Mesodermal cell (in vitro differentiated cells): ENCODE data around the gene G6PC3. TPM values are rescaled to one million over a fixed set of nuclear protein-coding genes. Genes with fewer than 3 reads are reported as not detected.
"Not testable (repeated sequence)": the region's sequence is repeated elsewhere in the genome, so short reads cannot be mapped to it uniquely, and the experiment has no call there.

Experiments
- H3K27ac ChIP-seq: 2 replicates; pipeline ENCODE4 v1.7.0; 2013; ENCODE audit warnings: mild to moderate bottlenecking, low read depth, low read length, moderate library complexity; ENCODE audit not compliant: severe bottlenecking
- H3K36me3 ChIP-seq: 2 replicates; pipeline ENCODE4 v1.7.1; 2013; ENCODE audit warnings: mild to moderate bottlenecking, low read length, moderate library complexity; ENCODE audit not compliant: control insufficient read depth, insufficient read depth
- H3K4me1 ChIP-seq: one replicate; pipeline ENCODE4 v1.7.1; 2013; ENCODE audit warnings: mild to moderate bottlenecking, low read length; ENCODE audit not compliant: insufficient read depth, control insufficient read depth, poor library complexity, severe bottlenecking
- H3K4me3 ChIP-seq: 2 replicates; pipeline ENCODE4 v1.7.0; 2013; ENCODE audit warnings: low read length, control low read depth, mild to moderate bottlenecking; ENCODE audit not compliant: insufficient read depth, poor library complexity, severe bottlenecking; ENCODE audit errors: extremely low read depth
- H3K9me3 ChIP-seq: 2 replicates; pipeline ENCODE4 v1.7.1; 2013; ENCODE audit warnings: mild to moderate bottlenecking, low read length, moderate library complexity; ENCODE audit not compliant: control insufficient read depth
- WGBS, 2 experiments: methylation state at CpG; one replicate each; pipeline ENCODE4 v1.1.5; 2013; ENCODE audit warnings: missing lambda C conversion rate in 2 of 2; ENCODE audit not compliant: insufficient coverage in 2 of 2; 5-methylcytosine and 5-hydroxymethylcytosine counted together
- polyA plus RNA-seq, 2 experiments: library from polyadenylated mRNA; stranded (reverse); fragments of 50-300 nt; gene quantifications; one replicate each; pipeline ENCODE4 v1.2.3, GENCODE V29; 2013

Gene G6PC3
- polyA plus RNA-seq (2013, experiment 1 of 2), result 113 TPM
- polyA plus RNA-seq (2013, experiment 2 of 2), result 95.1 TPM

- H3K9me3 ChIP-seq, result no peaks in the 10 kb centered on the region
- H3K27ac ChIP-seq, result peak within 1 kb of the TSS; percentile 97
- 0 to 1% methylated on average over 45 to 50 of the region's 53 CpGs for WGBS, 2 experiments
- H3K4me1 ChIP-seq, result peaks cover 4% of the 10 kb centered on the region
- H3K36me3 ChIP-seq, result peaks cover 27% of the 10 kb centered on the region
- peak within 1 kb of the TSS; percentile 64 for H3K4me3 ChIP-seq
These were observed at the start of gene G6PC3 for GRCh38 chr17:44070455-44071197. Gene G6PC3, plus strand, starts transcription at chr17:44070735. Its CDS starts 231 bp downstream, at chr17:44070966.

GRCh38 chr17:44021227-44021626 lies 49.3 kb upstream of the G6PC3 start:
- H3K36me3 ChIP-seq, result peaks cover 22% of the 10 kb centered on the region
- not testable (repeated sequence) for H3K4me3 ChIP-seq, H3K4me1 ChIP-seq, H3K27ac ChIP-seq, H3K9me3 ChIP-seq
- WGBS, 2 experiments, result 95 to 100% methylated on average over 3 to 4 of the region's 7 CpGs

- Histone ChIP-seq H3K36me3 (peaks cover 28% of the 10 kb centered on the region), H3K4me1 (no peaks in the 10 kb centered on the region), H3K4me3 (no peak overlapping the region), H3K9me3 (no peaks in the 10 kb centered on the region), H3K27ac (no peak overlapping the region)
- 92 to 100% methylated on average over 2 of the region's 2 CpGs for WGBS, 2 experiments
These were observed 48.3 kb upstream of the G6PC3 start for GRCh38 chr17:44022246-44022645.

- 93 to 95% methylated on average over 19 to 22 of the region's 22 CpGs for WGBS, 2 experiments
These were observed 46.8 kb upstream of the G6PC3 start for GRCh38 chr17:44023545-44024270.

GRCh38 chr17:44024271-44024663 lies 46.3 kb upstream of the G6PC3 start:
- no peaks in the 10 kb centered on the region for H3K9me3 ChIP-seq
- no peak overlapping the region for H3K4me3 ChIP-seq
- 93 to 97% methylated on average over 5 to 6 of the region's 6 CpGs for WGBS, 2 experiments
- H3K27ac ChIP-seq, result no peak overlapping the region
- H3K4me1 ChIP-seq, result no peaks in the 10 kb centered on the region
- H3K36me3 ChIP-seq, result peaks cover 42% of the 10 kb centered on the region

More at GRCh38 chr17:44023545-44024270, 46.8 kb upstream of the G6PC3 start:
- Histone ChIP-seq H3K4me3 (no peak overlapping the region), H3K4me1 (no peaks in the 10 kb centered on the region), H3K9me3 (no peaks in the 10 kb centered on the region), H3K36me3 (peaks cover 41% of the 10 kb centered on the region), H3K27ac (no peak overlapping the region)

- Histone ChIP-seq H3K9me3 (no peaks in the 10 kb centered on the region), H3K36me3 (peaks cover 48% of the 10 kb centered on the region), H3K27ac (no peak overlapping the region), H3K4me3 (no peak overlapping the region), H3K4me1 (no peaks in the 10 kb centered on the region)
- 90 to 100% methylated on average over 3 to 4 of the region's 4 CpGs for WGBS, 2 experiments
These were observed 45.7 kb upstream of the G6PC3 start for GRCh38 chr17:44024853-44025252.

GRCh38 chr17:44029736-44030135 lies 40.8 kb upstream of the G6PC3 start:
- Histone ChIP-seq H3K27ac (no peak overlapping the region), H3K4me1 (no peaks in the 10 kb centered on the region), H3K9me3 (no peaks in the 10 kb centered on the region), H3K4me3 (no peak overlapping the region), H3K36me3 (peaks cover 72% of the 10 kb centered on the region)
- WGBS, 2 experiments, result 94 to 95% methylated on average over 5 of the region's 5 CpGs

- Histone ChIP-seq H3K9me3 (no peaks in the 10 kb centered on the region), H3K4me1 (no peaks in the 10 kb centered on the region), H3K36me3 (peaks cover 71% of the 10 kb centered on the region), H3K4me3 (no peak overlapping the region), H3K27ac (no peak overlapping the region)
- 100% methylated on average over 1 of the region's 3 CpGs for WGBS, 2 experiments
These were observed 40.1 kb upstream of the G6PC3 start for GRCh38 chr17:44030482-44030881.

GRCh38 chr17:44033861-44034408 lies 36.6 kb upstream of the G6PC3 start:
- H3K36me3 ChIP-seq, result peaks cover 77% of the 10 kb centered on the region
- H3K9me3 ChIP-seq, result no peaks in the 10 kb centered on the region
- no peaks in the 10 kb centered on the region for H3K4me1 ChIP-seq
- WGBS, 2 experiments, result 80 to 94% methylated on average over 1 of the region's 3 CpGs
- no peak overlapping the region for H3K4me3 ChIP-seq
- H3K27ac ChIP-seq, result no peak overlapping the region

GRCh38 chr17:44034688-44035087 lies 35.8 kb upstream of the G6PC3 start:
- not testable (repeated sequence) for H3K9me3 ChIP-seq, H3K4me1 ChIP-seq, H3K4me3 ChIP-seq, H3K27ac ChIP-seq
- H3K36me3 ChIP-seq, result peaks cover 77% of the 10 kb centered on the region
- no CpG with 5 or more reads among the region's 3 CpGs for WGBS, 2 experiments
